Measurements from ENCODE around the gene ZNF764.

DNA sequence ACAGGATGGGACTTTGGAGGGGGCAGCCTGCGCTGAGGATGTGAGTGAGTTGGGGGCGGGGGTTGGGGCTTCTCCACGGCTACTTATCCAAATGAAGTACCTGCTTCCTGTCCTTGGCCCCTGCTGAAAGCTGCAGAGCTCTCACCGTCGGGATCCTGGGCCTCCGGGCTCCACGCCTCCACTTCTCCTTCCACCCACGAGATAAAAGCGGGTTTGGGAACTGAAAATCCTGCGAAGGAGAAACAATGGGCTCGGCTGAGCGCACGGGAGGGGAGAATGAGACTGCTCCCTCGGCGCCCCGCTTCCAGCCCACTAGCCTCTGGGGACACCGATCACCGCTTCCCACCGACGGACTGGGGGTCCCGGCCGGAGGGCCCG is 26.8 kb upstream of the ZNF764 start:
- no peak for TF ChIP-seq ZNF324 (CRISPR knock-in tag; IDR thresholded peaks at IDR 0.05)
- no peak for TF ChIP-seq ELF1 (tag; IDR thresholded peaks at IDR 0.05)
- TF ChIP-seq ETV6 (IDR thresholded peaks at IDR 0.05; ENCODE audit: borderline replicate concordance in 1 of 2, low read depth in 2 of 2, low read length in 1 of 2): no peak
- no peak for TF ChIP-seq ETV6 (CRISPR knock-in tag; IDR thresholded peaks at IDR 0.05; ENCODE audit: borderline replicate concordance)
- TF ChIP-seq, protein P1, sequence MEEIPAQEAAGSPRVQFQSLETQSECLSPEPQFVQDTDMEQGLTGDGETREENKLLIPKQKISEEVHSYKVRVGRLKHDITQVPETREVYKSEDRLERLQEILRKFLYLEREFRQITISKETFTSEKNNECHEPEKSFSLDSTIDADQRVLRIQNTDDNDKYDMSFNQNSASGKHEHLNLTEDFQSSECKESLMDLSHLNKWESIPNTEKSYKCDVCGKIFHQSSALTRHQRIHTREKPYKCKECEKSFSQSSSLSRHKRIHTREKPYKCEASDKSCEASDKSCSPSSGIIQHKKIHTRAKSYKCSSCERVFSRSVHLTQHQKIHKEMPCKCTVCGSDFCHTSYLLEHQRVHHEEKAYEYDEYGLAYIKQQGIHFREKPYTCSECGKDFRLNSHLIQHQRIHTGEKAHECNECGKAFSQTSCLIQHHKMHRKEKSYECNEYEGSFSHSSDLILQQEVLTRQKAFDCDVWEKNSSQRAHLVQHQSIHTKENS (CRISPR knock-in tag; IDR thresholded peaks at IDR 0.05): no peak
- no peak for TF ChIP-seq GTF2A2 (tag; IDR thresholded peaks at IDR 0.05)
- TF ChIP-seq BRF1 (IDR thresholded peaks at IDR 0.05; ENCODE audit: borderline replicate concordance, extremely low read depth, insufficient read length): no peak
- TF ChIP-seq POLR2A (conservative IDR thresholded peaks at IDR 0.05): no peak
- TF ChIP-seq FOSL1 (tag; conservative IDR thresholded peaks at IDR 0.05): no peak
- TF ChIP-seq, protein P2, sequence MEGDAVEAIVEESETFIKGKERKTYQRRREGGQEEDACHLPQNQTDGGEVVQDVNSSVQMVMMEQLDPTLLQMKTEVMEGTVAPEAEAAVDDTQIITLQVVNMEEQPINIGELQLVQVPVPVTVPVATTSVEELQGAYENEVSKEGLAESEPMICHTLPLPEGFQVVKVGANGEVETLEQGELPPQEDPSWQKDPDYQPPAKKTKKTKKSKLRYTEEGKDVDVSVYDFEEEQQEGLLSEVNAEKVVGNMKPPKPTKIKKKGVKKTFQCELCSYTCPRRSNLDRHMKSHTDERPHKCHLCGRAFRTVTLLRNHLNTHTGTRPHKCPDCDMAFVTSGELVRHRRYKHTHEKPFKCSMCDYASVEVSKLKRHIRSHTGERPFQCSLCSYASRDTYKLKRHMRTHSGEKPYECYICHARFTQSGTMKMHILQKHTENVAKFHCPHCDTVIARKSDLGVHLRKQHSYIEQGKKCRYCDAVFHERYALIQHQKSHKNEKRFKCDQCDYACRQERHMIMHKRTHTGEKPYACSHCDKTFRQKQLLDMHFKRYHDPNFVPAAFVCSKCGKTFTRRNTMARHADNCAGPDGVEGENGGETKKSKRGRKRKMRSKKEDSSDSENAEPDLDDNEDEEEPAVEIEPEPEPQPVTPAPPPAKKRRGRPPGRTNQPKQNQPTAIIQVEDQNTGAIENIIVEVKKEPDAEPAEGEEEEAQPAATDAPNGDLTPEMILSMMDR (IDR thresholded peaks at IDR 0.05 in 2 of 3, conservative IDR thresholded peaks at IDR 0.05 in 1 of 3; ENCODE audit: insufficient read depth in 2 of 3, low read depth in 1 of 3, low read length in 3 of 3): no peak
- no peak for TF ChIP-seq CHCHD3 (CRISPR knock-in tag; IDR thresholded peaks at IDR 0.05)
- TF ChIP-seq, protein P3, sequence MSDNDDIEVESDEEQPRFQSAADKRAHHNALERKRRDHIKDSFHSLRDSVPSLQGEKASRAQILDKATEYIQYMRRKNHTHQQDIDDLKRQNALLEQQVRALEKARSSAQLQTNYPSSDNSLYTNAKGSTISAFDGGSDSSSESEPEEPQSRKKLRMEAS (CRISPR knock-in tag; IDR thresholded peaks at IDR 0.05): no peak
- TF ChIP-seq, protein P4, sequence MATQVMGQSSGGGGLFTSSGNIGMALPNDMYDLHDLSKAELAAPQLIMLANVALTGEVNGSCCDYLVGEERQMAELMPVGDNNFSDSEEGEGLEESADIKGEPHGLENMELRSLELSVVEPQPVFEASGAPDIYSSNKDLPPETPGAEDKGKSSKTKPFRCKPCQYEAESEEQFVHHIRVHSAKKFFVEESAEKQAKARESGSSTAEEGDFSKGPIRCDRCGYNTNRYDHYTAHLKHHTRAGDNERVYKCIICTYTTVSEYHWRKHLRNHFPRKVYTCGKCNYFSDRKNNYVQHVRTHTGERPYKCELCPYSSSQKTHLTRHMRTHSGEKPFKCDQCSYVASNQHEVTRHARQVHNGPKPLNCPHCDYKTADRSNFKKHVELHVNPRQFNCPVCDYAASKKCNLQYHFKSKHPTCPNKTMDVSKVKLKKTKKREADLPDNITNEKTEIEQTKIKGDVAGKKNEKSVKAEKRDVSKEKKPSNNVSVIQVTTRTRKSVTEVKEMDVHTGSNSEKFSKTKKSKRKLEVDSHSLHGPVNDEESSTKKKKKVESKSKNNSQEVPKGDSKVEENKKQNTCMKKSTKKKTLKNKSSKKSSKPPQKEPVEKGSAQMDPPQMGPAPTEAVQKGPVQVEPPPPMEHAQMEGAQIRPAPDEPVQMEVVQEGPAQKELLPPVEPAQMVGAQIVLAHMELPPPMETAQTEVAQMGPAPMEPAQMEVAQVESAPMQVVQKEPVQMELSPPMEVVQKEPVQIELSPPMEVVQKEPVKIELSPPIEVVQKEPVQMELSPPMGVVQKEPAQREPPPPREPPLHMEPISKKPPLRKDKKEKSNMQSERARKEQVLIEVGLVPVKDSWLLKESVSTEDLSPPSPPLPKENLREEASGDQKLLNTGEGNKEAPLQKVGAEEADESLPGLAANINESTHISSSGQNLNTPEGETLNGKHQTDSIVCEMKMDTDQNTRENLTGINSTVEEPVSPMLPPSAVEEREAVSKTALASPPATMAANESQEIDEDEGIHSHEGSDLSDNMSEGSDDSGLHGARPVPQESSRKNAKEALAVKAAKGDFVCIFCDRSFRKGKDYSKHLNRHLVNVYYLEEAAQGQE (IDR thresholded peaks at IDR 0.05; ENCODE audit: borderline replicate concordance): no peak
- TF ChIP-seq, protein P4 (CRISPR knock-in tag; IDR thresholded peaks at IDR 0.05; ENCODE audit: low read depth): no peak
- no peak for TF ChIP-seq NR1H2 (CRISPR knock-in tag; IDR thresholded peaks at IDR 0.05)

All from K562 (cell line).